ENCODE data around the gene MIPOL1. TPM values are rescaled to one million over a fixed set of nuclear protein-coding genes. Genes with fewer than 3 reads are reported as not detected.

MIPOL1 gene
- total RNA-seq, 2 experiments from 2014 or later, result not detected

- H3K27ac ChIP-seq (ENCODE audit: low read depth, low read length, poor library complexity, severe bottlenecking), result no peak overlapping the region
- no peaks in the 10 kb centered on the region for H3K79me2 ChIP-seq (ENCODE audit: insufficient read depth, low read depth, low read length)
- H2AFZ ChIP-seq (ENCODE audit: low read length), result no peak overlapping the region
- no peaks in the 10 kb centered on the region for H3K9me2 ChIP-seq (ENCODE audit: insufficient read depth, low read length)
- no peaks in the 10 kb centered on the region for H4K20me1 ChIP-seq (ENCODE audit: insufficient read depth, low read length)
- 0 out of 2 replicates have a peak, but pooled peaks cover 3% of the 10 kb centered on the region for H3K9me3 ChIP-seq (ENCODE audit: low read length)
- H3K4me2 ChIP-seq (ENCODE audit: low read length), result no peak overlapping the region
- no peak for DNase-seq (ENCODE audit: low spot score)
- no TSS peak for BruUV-seq (replicated peaks)
- no peaks in the 10 kb centered on the region for H3K36me3 ChIP-seq (ENCODE audit: insufficient read depth, low read length)
- H3K4me1 ChIP-seq (ENCODE audit: insufficient read depth, low read length, poor library complexity, severe bottlenecking), result no peaks in the 10 kb centered on the region
- no peak overlapping the region for H3K4me3 ChIP-seq (ENCODE audit: low read depth, low read length, poor library complexity, severe bottlenecking)
- POLR2A ChIA-PET, result no interaction called here
- no peak for TF ChIP-seq EZH2phosphoT487 (IDR thresholded peaks at IDR 0.05; ENCODE audit: borderline replicate concordance, low read depth, low read length)
- TF ChIP-seq CTCF (conservative IDR thresholded peaks at IDR 0.05; ENCODE audit: low read length), result no peak
- CTCF ChIA-PET (ENCODE audit: unreplicated experiment), result no interaction called here
- intact Hi-C loops (cut with micrococcal nuclease; ENCODE audit: unreplicated experiment), result no loop called here
Observed at GRCh38 chr14:37464192-37464858, 266.6 kb downstream of the MIPOL1 start.

GRCh38 chr14:37466003-37466622 is 268.4 kb downstream of the MIPOL1 start:
- TF ChIP-seq CTCF (conservative IDR thresholded peaks at IDR 0.05; ENCODE audit: low read length), result no peak
- TF ChIP-seq EZH2phosphoT487 (IDR thresholded peaks at IDR 0.05; ENCODE audit: borderline replicate concordance, low read depth, low read length), result no peak

DNA sequence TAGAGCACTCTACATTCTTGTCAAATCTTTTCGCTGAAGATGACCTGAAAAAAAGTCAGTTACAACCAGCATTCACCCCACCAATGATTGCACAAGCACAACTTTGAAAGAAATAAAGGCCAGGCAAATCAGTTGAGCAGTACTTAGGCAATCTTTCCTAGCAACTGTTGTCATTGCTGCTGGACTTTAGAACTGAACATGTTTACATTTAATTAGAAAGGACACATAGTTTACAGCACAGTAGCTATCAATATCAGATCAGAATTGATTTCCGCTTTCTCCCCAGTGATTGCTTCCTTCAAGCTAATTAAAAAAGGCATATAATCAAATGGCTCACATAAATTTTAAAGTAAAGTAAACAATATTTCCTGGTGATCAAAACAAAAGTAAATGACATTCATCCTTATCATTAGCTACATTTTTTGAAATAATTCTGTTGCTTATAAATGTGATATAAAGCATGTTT is 268.9 kb downstream of the MIPOL1 start:
- no peak for TF ChIP-seq EZH2phosphoT487 (IDR thresholded peaks at IDR 0.05; ENCODE audit: borderline replicate concordance, low read depth, low read length)
- no peak overlapping the region for H3K4me2 ChIP-seq (ENCODE audit: low read length)
- CTCF ChIA-PET (ENCODE audit: unreplicated experiment), result no interaction called here

More at GRCh38 chr14:37466003-37466622, 268.4 kb downstream of the MIPOL1 start:
- ChIA-PET CTCF (ENCODE audit: unreplicated experiment) (no interaction called here), POLR2A (interaction anchor here (0.6 kb wide), 1 partner anchor 181 kb away, joined by 3 read pairs; no protein-coding TSS in a partner anchor)
- no peak overlapping the region for H3K4me2 ChIP-seq (ENCODE audit: low read length)
- no peaks in the 10 kb centered on the region for H3K79me2 ChIP-seq (ENCODE audit: insufficient read depth, low read depth, low read length)
- intact Hi-C loops (cut with micrococcal nuclease; ENCODE audit: unreplicated experiment), result no loop called here
- no peak overlapping the region for H2AFZ ChIP-seq (ENCODE audit: low read length)
- no peaks in the 10 kb centered on the region for H4K20me1 ChIP-seq (ENCODE audit: insufficient read depth, low read length)
- DNase-seq (ENCODE audit: low spot score), result no peak
- H3K9me2 ChIP-seq (ENCODE audit: insufficient read depth, low read length), result no peaks in the 10 kb centered on the region
- no TSS peak for BruUV-seq (replicated peaks)
- H3K36me3 ChIP-seq (ENCODE audit: insufficient read depth, low read length), result no peaks in the 10 kb centered on the region
- H3K27ac ChIP-seq (ENCODE audit: low read depth, low read length, poor library complexity, severe bottlenecking), result no peak overlapping the region
- no peak overlapping the region for H3K4me3 ChIP-seq (ENCODE audit: low read depth, low read length, poor library complexity, severe bottlenecking)
- no peaks in the 10 kb centered on the region for H3K4me1 ChIP-seq (ENCODE audit: insufficient read depth, low read length, poor library complexity, severe bottlenecking)
- 0 out of 2 replicates have a peak, but pooled peaks cover 3% of the 10 kb centered on the region for H3K9me3 ChIP-seq (ENCODE audit: low read length)

More for the DNA sequence above, 268.9 kb downstream of the MIPOL1 start:
- H4K20me1 ChIP-seq (ENCODE audit: insufficient read depth, low read length), result no peaks in the 10 kb centered on the region
- POLR2A ChIA-PET, result interaction anchor here (0.6 kb wide), 1 partner anchor 181 kb away, joined by 3 read pairs; no protein-coding TSS in a partner anchor
- H3K9me2 ChIP-seq (ENCODE audit: insufficient read depth, low read length), result no peaks in the 10 kb centered on the region
- no peak for DNase-seq (ENCODE audit: low spot score)
- H3K4me1 ChIP-seq (ENCODE audit: insufficient read depth, low read length, poor library complexity, severe bottlenecking), result no peaks in the 10 kb centered on the region
- no peak overlapping the region for H3K4me3 ChIP-seq (ENCODE audit: low read depth, low read length, poor library complexity, severe bottlenecking)
- H3K36me3 ChIP-seq (ENCODE audit: insufficient read depth, low read length), result no peaks in the 10 kb centered on the region
- no TSS peak for BruUV-seq (replicated peaks)
- no peak overlapping the region for H3K27ac ChIP-seq (ENCODE audit: low read depth, low read length, poor library complexity, severe bottlenecking)
- H3K79me2 ChIP-seq (ENCODE audit: insufficient read depth, low read depth, low read length), result no peaks in the 10 kb centered on the region
- intact Hi-C loops (cut with micrococcal nuclease; ENCODE audit: unreplicated experiment), result no loop called here
- no peak overlapping the region for H2AFZ ChIP-seq (ENCODE audit: low read length)
- H3K9me3 ChIP-seq (ENCODE audit: low read length), result 0 out of 2 replicates have a peak, but pooled peaks cover 3% of the 10 kb centered on the region
